HL-60 (cell line): ENCODE data around the gene TBL3.
"Not testable (repeated sequence)": the region's sequence is repeated elsewhere in the genome, so short reads cannot be mapped to it uniquely, and the experiment has no call there.

Experiments used
- DNase-seq, 2 experiments: peaks; one replicate each; pipeline ENCODE4 v3.0.0-alpha.2; 2010 to 2020; ENCODE audit warnings: low read depth in 1 of 2, low spot score in 1 of 2
- H3K27ac ChIP-seq: fragments of 250-450 bp; sonication (Bioruptor Pico); replicated peaks from 2 replicates; pipeline ENCODE4 v1.5.1; 2020; ENCODE audit warnings: mild to moderate bottlenecking, moderate library complexity
- H3K27me3 ChIP-seq: fragments of 250-450 bp; sonication (Bioruptor Pico); 2 replicates; pipeline ENCODE4 v1.5.1; 2021; ENCODE audit warnings: mild to moderate bottlenecking, moderate library complexity; ENCODE audit not compliant: insufficient read depth, poor library complexity, severe bottlenecking
- H3K4me3 ChIP-seq: replicated peaks from 2 replicates; pipeline ENCODE4 v1.5.1; 2011; ENCODE audit warnings: mild to moderate bottlenecking, control low read depth, low read length; ENCODE audit not compliant: insufficient read depth
- CTCF ChIP-seq: IDR thresholded peaks from one replicate; pipeline ENCODE4 v1.5.1; 2011; ENCODE audit warnings: low read length, control low read depth, inconsistent platforms; ENCODE audit not compliant: insufficient read depth
- GABPA ChIP-seq: IDR thresholded peaks from 2 replicates; pipeline ENCODE4 v1.6.1; 2012; ENCODE audit warnings: low read depth
- POLR2AphosphoS5 ChIP-seq: IDR thresholded peaks from 2 replicates; pipeline ENCODE4 v1.6.1; 2012; ENCODE audit warnings: low read depth
- REST ChIP-seq: IDR thresholded peaks from 2 replicates; pipeline ENCODE4 v1.6.1; 2012; ENCODE audit warnings: low read depth; ENCODE audit not compliant: insufficient replicate concordance
- SPI1 ChIP-seq: IDR thresholded peaks from 2 replicates; pipeline ENCODE4 v1.6.1; 2012; ENCODE audit warnings: low read depth, mild to moderate bottlenecking, borderline replicate concordance

TBL3 gene

GRCh38 chr16:1936945-1937479, 34.8 kb upstream of the TBL3 start:
- Histone ChIP-seq H3K4me3 (no peak overlapping the region), H3K27me3 (no peaks in the 10 kb centered on the region), H3K27ac (peak overlapping the region; percentile 85; the same call in 1 of the 2 replicates)
- no peak for DNase-seq
- TF ChIP-seq POLR2AphosphoS5 = no peak
- TF ChIP-seq SPI1 = no peak
- no peak for TF ChIP-seq REST

GRCh38 chr16:1938316-1938715, 33.5 kb upstream of the TBL3 start:
- H3K27ac ChIP-seq = peak overlapping the region; percentile 85
- H3K4me3 ChIP-seq = no peak overlapping the region
- DNase-seq = peak; percentile 85 to 97
- no peaks in the 10 kb centered on the region for H3K27me3 ChIP-seq
- TF ChIP-seq CTCF (no peak), SPI1 (peak; percentile 90), REST (peak; percentile 64), GABPA (peak; percentile 70), POLR2AphosphoS5 (peak; percentile 99)

GRCh38 chr16:1938910-1939309, 32.9 kb upstream of the TBL3 start:
- Histone ChIP-seq H3K27ac (peak overlapping the region; percentile 85), H3K27me3 (no peaks in the 10 kb centered on the region), H3K4me3 (no peak overlapping the region; the same call in 1 of the 2 replicates)
- peak in 1 of 2 experiments; percentile 29 for DNase-seq
- no peak for TF ChIP-seq REST
- TF ChIP-seq GABPA = no peak
- TF ChIP-seq CTCF = no peak
- TF ChIP-seq SPI1 = no peak
- TF ChIP-seq POLR2AphosphoS5 = no peak

- H3K27me3 ChIP-seq, DNase-seq, H3K4me3 ChIP-seq: not testable (repeated sequence)
- H3K27ac ChIP-seq = peak overlapping the region; percentile 85
Observed at GRCh38 chr16:1939833-1940232, 32.0 kb upstream of the TBL3 start.
